H1 (cell line): ENCODE results near the gene SHMT1. TPM values are rescaled to one million over a fixed set of nuclear protein-coding genes. Genes with fewer than 3 reads are reported as not detected.
"Not testable (repeated sequence)": the region's sequence is repeated elsewhere in the genome, so short reads cannot be mapped to it uniquely, and the experiment has no call there.

Experiments used
- CTCF ChIA-PET: fragments of 300-600 bp; sonication (Branson Sonifier 250); formaldehyde crosslinking; loops from one replicate; lab custom pipeline; 2021; ENCODE audit not compliant: partially characterized antibody; lab: Charles Lee
- POLR2A ChIA-PET: fragments of 300-600 bp; sonication (Branson Sonifier 250); formaldehyde crosslinking; loops from one replicate; lab custom pipeline; 2021; ENCODE audit warnings: inconsistent platforms; ENCODE audit not compliant: partially characterized antibody; lab: Charles Lee
- DNase-seq, 2 experiments: peaks; one replicate each; pipeline versions ENCODE4 v3.0.0 to v3.0.0-alpha.2; 2010 to 2022; ENCODE audit warnings: low spot score in 2 of 2, low read depth in 1 of 2, mixed read lengths in 1 of 2
- FAIRE-seq: peaks from 2 replicates; lab custom pipeline; 2011; peaks lifted over from hg19 to GRCh38; lab: Jason Lieb, UNC
- H2AFZ ChIP-seq: 2 replicates; pipeline ENCODE4 v1.8.1; 2012; ENCODE audit warnings: low read length, inconsistent platforms
- H2AK5ac ChIP-seq: 2 replicates; pipeline ENCODE4 v1.6.1; 2013; ENCODE audit warnings: low read depth, low read length
- H2BK120ac ChIP-seq: replicated peaks from 2 replicates; pipeline ENCODE3; 2013; ENCODE audit warnings: low read depth, low read length, inconsistent platforms
- H2BK12ac ChIP-seq: 2 replicates; pipeline ENCODE4 v1.6.1; 2013; ENCODE audit warnings: low read depth, low read length
- H2BK15ac ChIP-seq: 2 replicates; pipeline ENCODE4 v1.6.1; 2013; ENCODE audit warnings: low read length
- H2BK20ac ChIP-seq: 2 replicates; pipeline ENCODE4 v1.6.1; 2013; ENCODE audit warnings: low read length
- H2BK5ac ChIP-seq: 2 replicates; pipeline ENCODE4 v1.6.1; 2013; ENCODE audit warnings: low read depth, low read length
- H3K14ac ChIP-seq: 2 replicates; pipeline ENCODE4 v1.6.1; 2013; ENCODE audit warnings: inconsistent platforms; ENCODE audit not compliant: insufficient read length
- H3K18ac ChIP-seq: 2 replicates; pipeline ENCODE4 v1.6.1; 2013; ENCODE audit warnings: low read length; ENCODE audit errors: extremely low read depth
- H3K23ac ChIP-seq: 2 replicates; pipeline ENCODE4 v1.6.1; 2013; ENCODE audit warnings: inconsistent platforms; ENCODE audit not compliant: insufficient read length
- H3K23me2 ChIP-seq: 2 replicates; pipeline ENCODE4 v1.6.1; 2013; ENCODE audit warnings: low read depth, low read length
- H3K27ac ChIP-seq: 2 replicates; pipeline ENCODE4 v1.6.1; 2011; ENCODE audit warnings: low read depth, low read length, inconsistent platforms
- H3K27me3 ChIP-seq, 4 experiments: replicated peaks in 1 of 4; 1 replicate in 1 of 4; 2 replicates in 3 of 4; pipeline versions ENCODE4 v1.6.1 to v1.8.1; 2011 to 2013; ENCODE audit warnings: low read length in 3 of 4, mild to moderate bottlenecking in 3 of 4, inconsistent platforms in 2 of 4, mixed read lengths in 2 of 4, moderate library complexity in 1 of 4; ENCODE audit not compliant: control insufficient read depth in 3 of 4, insufficient read depth in 3 of 4; ENCODE audit errors: extremely low read depth in 1 of 4
- H3K36me3 ChIP-seq, 4 experiments: 2 replicates each; pipeline versions ENCODE4 v1.6.1 to v1.8.1; 2011 to 2013; ENCODE audit warnings: mild to moderate bottlenecking in 4 of 4, low read length in 3 of 4, moderate library complexity in 2 of 4, control low read depth in 1 of 4, inconsistent platforms in 1 of 4; ENCODE audit not compliant: insufficient read depth in 4 of 4, control insufficient read depth in 2 of 4
- H3K4ac ChIP-seq: replicated peaks from 2 replicates; pipeline ENCODE3; 2013; ENCODE audit warnings: low read length, low read depth, mixed read lengths, inconsistent platforms; ENCODE audit not compliant: insufficient read length
- H3K4me1 ChIP-seq, 4 experiments: replicated peaks in 1 of 4; 1 replicate in 1 of 4; 2 replicates in 3 of 4; pipeline versions ENCODE4 v1.6.1 to v1.8.1; 2011 to 2013; ENCODE audit warnings: low read length in 3 of 4, inconsistent platforms in 2 of 4, mixed read lengths in 1 of 4; ENCODE audit not compliant: insufficient read depth in 4 of 4, control insufficient read depth in 3 of 4
- H3K4me2 ChIP-seq, 2 experiments: 2 replicates each; pipeline versions ENCODE4 v1.6.1 to v1.8.1; 2011 to 2013; ENCODE audit warnings: low read depth in 2 of 2, low read length in 2 of 2, control low read depth in 1 of 2, inconsistent platforms in 1 of 2, mild to moderate bottlenecking in 1 of 2; ENCODE audit not compliant: insufficient read depth in 1 of 2
- H3K4me3 ChIP-seq, 4 experiments: fragments of 200-600, 300-600 bp in 1 of 4; sonication (generic), shearing (Covaris generic), sonication (Bioruptor Twin) in 1 of 4; 2 replicates each; pipeline versions ENCODE4 v1.5.1 to v1.8.1; 2011 to 2016; ENCODE audit warnings: low read length in 4 of 4, low read depth in 3 of 4, control low read depth in 2 of 4, inconsistent platforms in 2 of 4, mild to moderate bottlenecking in 2 of 4, mixed read lengths in 1 of 4, moderate library complexity in 1 of 4; ENCODE audit not compliant: insufficient read depth in 2 of 4; ENCODE audit errors: extremely low read depth in 1 of 4
- H3K56ac ChIP-seq: replicated peaks from 2 replicates; pipeline ENCODE3; 2013; ENCODE audit warnings: low read depth, mild to moderate bottlenecking, mixed read lengths, low read length, inconsistent platforms; ENCODE audit not compliant: insufficient read length
- H3K79me1 ChIP-seq: 2 replicates; pipeline ENCODE4 v1.6.1; 2013; ENCODE audit warnings: low read depth, low read length, control low read depth
- H3K79me2 ChIP-seq, 2 experiments: 2 replicates each; pipeline versions ENCODE4 v1.6.1 to v1.8.1; 2012 to 2013; ENCODE audit warnings: low read length in 2 of 2, mild to moderate bottlenecking in 2 of 2, inconsistent platforms in 1 of 2; ENCODE audit not compliant: insufficient read depth in 2 of 2, control insufficient read depth in 1 of 2
- H3K9ac ChIP-seq, 4 experiments: replicated peaks in 1 of 4; 1 replicate in 1 of 4; 2 replicates in 3 of 4; pipeline versions ENCODE4 v1.6.1 to v1.8.1; 2011 to 2013; ENCODE audit warnings: low read depth in 3 of 4, low read length in 3 of 4, control low read depth in 2 of 4, mild to moderate bottlenecking in 2 of 4, moderate library complexity in 2 of 4, inconsistent platforms in 1 of 4; ENCODE audit errors: extremely low read depth in 1 of 4
- H3K9me3 ChIP-seq, 2 experiments: 2 replicates each; pipeline versions ENCODE4 v1.6.1 to v1.8.1; 2012 to 2013; ENCODE audit warnings: mild to moderate bottlenecking in 2 of 2, moderate library complexity in 2 of 2, control low read depth in 1 of 2, inconsistent platforms in 1 of 2, low read depth in 1 of 2, low read length in 1 of 2, mixed read lengths in 1 of 2; ENCODE audit not compliant: insufficient read depth in 2 of 2
- H4K20me1 ChIP-seq, 2 experiments: replicated peaks in 1 of 2; 2 replicates each; pipeline versions ENCODE3 to v1.8.1; 2011 to 2013; ENCODE audit warnings: inconsistent platforms in 2 of 2, low read length in 2 of 2, mild to moderate bottlenecking in 1 of 2; ENCODE audit not compliant: insufficient read depth in 2 of 2, control insufficient read depth in 1 of 2
- H4K5ac ChIP-seq: 2 replicates; pipeline ENCODE4 v1.6.1; 2013; ENCODE audit warnings: low read length, low read depth, mixed read lengths, inconsistent platforms; ENCODE audit not compliant: insufficient read length
- H4K8ac ChIP-seq: 2 replicates; pipeline ENCODE4 v1.8.0; 2013; ENCODE audit warnings: mild to moderate bottlenecking, moderate library complexity, low read length, inconsistent platforms; ENCODE audit not compliant: insufficient read depth; ENCODE audit errors: extremely low read depth
- H4K91ac ChIP-seq: replicated peaks from 2 replicates; pipeline ENCODE3; 2013; ENCODE audit warnings: low read length, mixed read lengths, inconsistent platforms; ENCODE audit not compliant: insufficient read length
- WGBS, 2 experiments: shearing (Covaris generic) in 1 of 2; methylation state at CpG; one replicate each; pipeline versions ENCODE4 v1.1.6 to v1.1.7; 2013 to 2015; ENCODE audit warnings: low lambda C conversion rate in 2 of 2, mixed read lengths in 2 of 2, inconsistent platforms in 1 of 2, low coverage in 1 of 2, missing lambda C conversion rate in 1 of 2; ENCODE audit not compliant: insufficient replicate concordance in 2 of 2, insufficient coverage in 1 of 2, insufficient read length in 1 of 2; ENCODE audit errors: extremely low coverage in 1 of 2, missing lambda C conversion rate in 1 of 2; 5-methylcytosine and 5-hydroxymethylcytosine counted together
- polyA plus RNA-seq, 7 experiments: library from polyadenylated mRNA; depleted of rRNA in 3 of 7; stranded (reverse) in 5 of 7; unstranded in 2 of 7; fragments of >200 nt in 5 of 7; fragments of 200-250 nt in 2 of 7; gene quantifications; 1 replicate in 5 of 7; 2 replicates in 1 of 7; 4 replicates in 1 of 7; pipeline versions ENCODE4 v1.2.1 to v1.2.3, GENCODE V29; 2011 to 2013; ENCODE audit warnings: missing spikeins in 2 of 7, mixed read lengths in 2 of 7
- total RNA-seq: library from RNA; stranded (reverse); fragmentation: NEBNext Ultra II Directional; extraction: Animal tissue kit (Norgen Biotek cat#: 25700); gene quantifications from 2 replicates; pipeline ENCODE4 v1.2.1, GENCODE V29; 2021

SHMT1 gene
- total and polyA plus RNA-seq, 2 of the 8 experiments (the other 6 are each of a cell fraction or from before 2014, with no cell fraction given): 30.7 to 39.3 TPM

GRCh38 chr17:18378614-18379013 is 15.3 kb upstream of the SHMT1 start:
- H3K9me3 ChIP-seq, H2BK20ac ChIP-seq, H3K79me1 ChIP-seq, H3K56ac ChIP-seq, H2BK120ac ChIP-seq, FAIRE-seq, H2BK5ac ChIP-seq, H3K14ac ChIP-seq, H4K5ac ChIP-seq, H3K4me3 ChIP-seq, H3K9ac ChIP-seq, CTCF ChIA-PET, H2BK12ac ChIP-seq, H2AK5ac ChIP-seq, H3K4me2 ChIP-seq, H4K91ac ChIP-seq, H3K27me3 ChIP-seq, H4K20me1 ChIP-seq, H2BK15ac ChIP-seq, H4K8ac ChIP-seq, DNase-seq, H3K4ac ChIP-seq, H3K36me3 ChIP-seq, H3K23me2 ChIP-seq, H3K18ac ChIP-seq, H3K27ac ChIP-seq, H2AFZ ChIP-seq, H3K23ac ChIP-seq, H3K4me1 ChIP-seq, H3K79me2 ChIP-seq: not testable (repeated sequence)
- 85% methylated on average over 5 of the region's 5 CpGs; no CpG with 5 or more reads in 1 of the 2 experiments for WGBS, 2 experiments
- POLR2A ChIA-PET: interaction anchor here (1.1 kb wide), 1 partner anchor 8 kb away, joined by 3 read pairs; no protein-coding TSS in a partner anchor
